ENCODE results near the gene AQP7.
A peak's percentile ranks its signal among the peaks of the same experiment; 100 is the strongest.

The AQP7 gene

DNA sequence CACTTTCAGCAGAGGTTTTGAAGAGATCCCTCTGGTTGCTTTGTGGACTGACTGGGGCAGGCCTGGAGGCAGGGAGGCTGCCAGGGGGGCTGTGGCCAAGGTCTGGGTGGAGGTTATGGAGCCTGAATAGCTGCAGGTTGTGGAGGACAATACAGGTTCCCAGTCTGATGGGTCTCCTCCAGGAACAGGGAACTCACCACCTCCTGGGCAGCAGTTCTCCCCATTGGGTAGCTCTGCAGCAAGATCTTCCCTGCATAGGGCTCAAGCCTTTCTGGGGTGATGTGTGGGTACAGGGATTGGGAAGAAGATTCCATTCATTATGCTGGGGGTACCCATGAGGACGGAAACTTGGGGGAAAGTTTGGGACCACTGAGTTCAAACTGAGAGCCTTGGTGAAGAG, 38.2 kb upstream of the AQP7 start:
- ChIA-PET POLR2A (no interaction called here), CTCF (interaction anchor here (4.1 to 6.1 kb wide), 2 partner anchors 12 to 25 kb away, joined by 18 to 55 read pairs; no protein-coding TSS in a partner anchor)
- H3K27ac ChIP-seq (ENCODE audit: extremely low read depth, low read depth, low read length), result no peak overlapping the region
- H3K4me1 ChIP-seq (ENCODE audit: control insufficient read depth, insufficient read depth, low read length), result no peaks in the 10 kb centered on the region
- no peaks in the 10 kb centered on the region for H3K36me3 ChIP-seq (ENCODE audit: control insufficient read depth in 2 of 2, insufficient read depth in 1 of 2, low read length in 2 of 2)
- H3K9me3 ChIP-seq (ENCODE audit: control insufficient read depth, insufficient read depth, low read depth, low read length), result no peaks in the 10 kb centered on the region
- TF ChIP-seq ZNF174 (tag by site-specific recombination; IDR thresholded peaks at IDR 0.05) (no peak), OSR2 (tag by site-specific recombination; IDR thresholded peaks at IDR 0.05) (no peak), TCF7L2 (IDR thresholded peaks at IDR 0.05; ENCODE audit: borderline replicate concordance, low read depth, low read length) (no peak), ZNF169 (tag by site-specific recombination; IDR thresholded peaks at IDR 0.05) (no peak), ZNF2 (tag by site-specific recombination; IDR thresholded peaks at IDR 0.05) (no peak)
- TF ChIP-seq, protein P1, sequence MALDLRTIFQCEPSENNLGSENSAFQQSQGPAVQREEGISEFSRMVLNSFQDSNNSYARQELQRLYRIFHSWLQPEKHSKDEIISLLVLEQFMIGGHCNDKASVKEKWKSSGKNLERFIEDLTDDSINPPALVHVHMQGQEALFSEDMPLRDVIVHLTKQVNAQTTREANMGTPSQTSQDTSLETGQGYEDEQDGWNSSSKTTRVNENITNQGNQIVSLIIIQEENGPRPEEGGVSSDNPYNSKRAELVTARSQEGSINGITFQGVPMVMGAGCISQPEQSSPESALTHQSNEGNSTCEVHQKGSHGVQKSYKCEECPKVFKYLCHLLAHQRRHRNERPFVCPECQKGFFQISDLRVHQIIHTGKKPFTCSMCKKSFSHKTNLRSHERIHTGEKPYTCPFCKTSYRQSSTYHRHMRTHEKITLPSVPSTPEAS (tag by site-specific recombination; IDR thresholded peaks at IDR 0.05), result no peak
- H3K4me3 ChIP-seq (ENCODE audit: low read depth, low read length), result no peak overlapping the region

DNA sequence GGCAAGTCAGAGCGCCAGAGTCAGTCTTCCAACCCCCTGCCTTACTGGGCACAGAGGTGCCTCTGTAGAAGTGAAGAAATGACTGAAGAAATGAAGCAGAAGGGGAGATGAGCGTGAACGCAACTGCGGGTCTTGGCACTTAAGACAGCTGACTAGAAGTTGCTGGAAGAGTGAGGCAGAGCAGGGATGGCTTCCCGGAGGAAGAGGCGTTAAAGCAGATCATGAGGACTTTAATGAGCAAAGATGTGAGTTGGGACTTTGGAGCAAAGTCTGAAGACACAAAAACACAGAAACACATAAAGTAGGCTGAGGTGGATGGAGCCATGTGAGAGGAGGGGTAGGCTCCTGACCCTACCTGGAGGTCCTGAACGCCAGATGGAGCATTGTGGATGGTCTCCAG, 37.8 kb upstream of the AQP7 start:
- TF ChIP-seq ZNF600 (tag by site-specific recombination; IDR thresholded peaks at IDR 0.05), result 0 out of 2 replicates have a peak, but pooled peaks have one; percentile 29
- TF ChIP-seq, protein P2, sequence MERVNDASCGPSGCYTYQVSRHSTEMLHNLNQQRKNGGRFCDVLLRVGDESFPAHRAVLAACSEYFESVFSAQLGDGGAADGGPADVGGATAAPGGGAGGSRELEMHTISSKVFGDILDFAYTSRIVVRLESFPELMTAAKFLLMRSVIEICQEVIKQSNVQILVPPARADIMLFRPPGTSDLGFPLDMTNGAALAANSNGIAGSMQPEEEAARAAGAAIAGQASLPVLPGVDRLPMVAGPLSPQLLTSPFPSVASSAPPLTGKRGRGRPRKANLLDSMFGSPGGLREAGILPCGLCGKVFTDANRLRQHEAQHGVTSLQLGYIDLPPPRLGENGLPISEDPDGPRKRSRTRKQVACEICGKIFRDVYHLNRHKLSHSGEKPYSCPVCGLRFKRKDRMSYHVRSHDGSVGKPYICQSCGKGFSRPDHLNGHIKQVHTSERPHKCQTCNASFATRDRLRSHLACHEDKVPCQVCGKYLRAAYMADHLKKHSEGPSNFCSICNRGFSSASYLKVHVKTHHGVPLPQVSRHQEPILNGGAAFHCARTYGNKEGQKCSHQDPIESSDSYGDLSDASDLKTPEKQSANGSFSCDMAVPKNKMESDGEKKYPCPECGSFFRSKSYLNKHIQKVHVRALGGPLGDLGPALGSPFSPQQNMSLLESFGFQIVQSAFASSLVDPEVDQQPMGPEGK (tag by site-specific recombination; IDR thresholded peaks at IDR 0.05), result no peak
- Histone ChIP-seq H3K27ac (ENCODE audit: extremely low read depth, low read depth, low read length) (no peak overlapping the region), H3K4me3 (ENCODE audit: low read depth, low read length) (no peak overlapping the region), H3K4me1 (ENCODE audit: control insufficient read depth, insufficient read depth, low read length) (no peaks in the 10 kb centered on the region), H3K9me3 (ENCODE audit: control insufficient read depth, insufficient read depth, low read depth, low read length) (no peaks in the 10 kb centered on the region), H3K36me3 (ENCODE audit: control insufficient read depth in 2 of 2, insufficient read depth in 1 of 2, low read length in 2 of 2) (no peaks in the 10 kb centered on the region)
- POLR2A ChIA-PET, result no interaction called here
- CTCF ChIA-PET, result interaction anchor here (4.1 to 6.1 kb wide), 2 partner anchors 12 to 25 kb away, joined by 18 to 55 read pairs; no protein-coding TSS in a partner anchor

DNA sequence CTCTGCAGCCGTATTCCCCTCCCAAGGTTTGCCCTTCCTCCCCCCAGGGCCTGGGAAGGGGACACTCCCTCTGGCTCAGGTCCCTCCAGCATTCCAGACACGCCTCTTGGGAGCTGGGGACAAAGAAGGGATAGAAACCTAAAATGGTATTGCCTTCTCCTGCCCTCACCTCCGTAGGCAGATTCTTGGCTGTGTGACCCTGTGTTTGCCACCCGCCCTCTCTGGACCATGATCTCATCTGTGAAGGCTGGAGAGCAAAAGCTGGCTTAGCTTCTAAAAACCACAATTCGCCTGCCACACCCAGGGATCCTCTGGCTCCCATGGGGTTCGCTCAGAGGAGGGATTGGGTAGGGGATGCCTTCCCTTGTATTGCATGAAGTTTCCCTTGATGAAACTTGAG, 37.4 kb upstream of the AQP7 start:
- H3K9me3 ChIP-seq (ENCODE audit: control insufficient read depth, insufficient read depth, low read depth, low read length), result no peaks in the 10 kb centered on the region
- no peaks in the 10 kb centered on the region for H3K36me3 ChIP-seq (ENCODE audit: control insufficient read depth in 2 of 2, insufficient read depth in 1 of 2, low read length in 2 of 2)
- H3K4me3 ChIP-seq (ENCODE audit: low read depth, low read length), result no peak overlapping the region
- no peaks in the 10 kb centered on the region for H3K4me1 ChIP-seq (ENCODE audit: control insufficient read depth, insufficient read depth, low read length)
- POLR2A ChIA-PET, result no interaction called here
- H3K27ac ChIP-seq (ENCODE audit: extremely low read depth, low read depth, low read length), result no peak overlapping the region
- TF ChIP-seq KLF1 (tag by site-specific recombination; IDR thresholded peaks at IDR 0.05) (0 out of 2 replicates have a peak, but pooled peaks have one; percentile 10), KLF7 (tag by site-specific recombination; IDR thresholded peaks at IDR 0.05; ENCODE audit: borderline replicate concordance) (no peak), IKZF3 (tag by site-specific recombination; IDR thresholded peaks at IDR 0.05) (no peak)
- TF ChIP-seq, protein P3, sequence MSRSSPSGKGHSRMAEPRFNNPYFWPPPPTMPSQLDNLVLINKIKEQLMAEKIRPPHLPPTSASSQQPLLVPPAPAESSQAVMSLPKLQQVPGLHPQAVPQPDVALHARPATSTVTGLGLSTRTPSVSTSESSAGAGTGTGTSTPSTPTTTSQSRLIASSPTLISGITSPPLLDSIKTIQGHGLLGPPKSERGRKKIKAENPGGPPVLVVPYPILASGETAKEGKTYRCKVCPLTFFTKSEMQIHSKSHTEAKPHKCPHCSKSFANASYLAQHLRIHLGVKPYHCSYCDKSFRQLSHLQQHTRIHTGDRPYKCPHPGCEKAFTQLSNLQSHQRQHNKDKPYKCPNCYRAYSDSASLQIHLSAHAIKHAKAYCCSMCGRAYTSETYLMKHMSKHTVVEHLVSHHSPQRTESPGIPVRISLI (tag by site-specific recombination; IDR thresholded peaks at IDR 0.05), result no peak
- CTCF ChIA-PET, result interaction anchor here (4.1 to 6.1 kb wide), 2 partner anchors 13 to 24 kb away, joined by 18 to 55 read pairs; no protein-coding TSS in a partner anchor

DNA sequence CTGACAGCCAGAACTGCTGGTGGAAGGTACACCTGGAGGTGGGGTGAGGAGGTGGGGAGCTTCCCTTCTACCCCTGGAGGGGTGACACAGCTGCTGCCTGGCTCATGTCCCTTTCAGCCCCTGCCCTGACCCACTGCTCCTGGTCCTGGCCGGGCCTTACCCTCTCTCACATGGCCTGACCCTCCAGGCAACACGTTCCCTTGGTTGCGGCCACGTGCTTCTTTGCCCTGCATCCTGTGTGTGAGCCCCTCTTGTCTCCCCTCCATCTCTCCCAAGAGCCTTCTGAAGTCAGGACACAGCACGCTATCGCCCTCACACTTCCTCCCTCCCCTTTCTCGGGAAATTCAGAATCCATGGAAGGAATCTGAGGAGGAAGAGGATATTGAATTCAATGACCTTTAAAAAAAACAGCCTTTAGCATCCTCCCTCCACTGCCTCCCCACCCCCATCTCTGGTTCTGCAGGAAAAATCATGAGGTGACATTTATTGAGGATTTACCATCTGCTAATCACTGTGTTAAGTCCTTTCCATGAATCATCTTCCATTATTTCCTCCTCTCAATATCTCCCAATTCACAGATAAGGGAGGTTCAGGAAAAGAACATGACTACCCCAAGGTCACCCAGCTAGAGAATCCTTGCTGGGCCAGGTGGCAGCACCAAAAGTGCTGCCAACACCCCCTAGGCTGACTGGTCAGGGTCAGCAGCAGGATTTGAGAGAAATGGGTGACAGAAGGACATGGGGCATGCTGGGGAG, 36.7 kb upstream of the AQP7 start:
- no peak overlapping the region for H3K4me3 ChIP-seq (ENCODE audit: low read depth, low read length)
- H3K9me3 ChIP-seq (ENCODE audit: control insufficient read depth, insufficient read depth, low read depth, low read length), result no peaks in the 10 kb centered on the region
- CTCF ChIA-PET, result interaction anchor here (0.6 to 6.1 kb wide), 5 partner anchors 9 to 36 kb away, joined by 3 to 55 read pairs (median 18); partner anchors contain the start of gene AQP3
- no peak overlapping the region for H3K27ac ChIP-seq (ENCODE audit: extremely low read depth, low read depth, low read length)
- POLR2A ChIA-PET, result interaction anchor here (0.5 kb wide), 1 partner anchor 464 kb away, joined by 3 read pairs; no protein-coding TSS in a partner anchor
- H3K4me1 ChIP-seq (ENCODE audit: control insufficient read depth, insufficient read depth, low read length), result no peaks in the 10 kb centered on the region
- no peaks in the 10 kb centered on the region for H3K36me3 ChIP-seq (ENCODE audit: control insufficient read depth in 2 of 2, insufficient read depth in 1 of 2, low read length in 2 of 2)
- TF ChIP-seq, protein P4, sequence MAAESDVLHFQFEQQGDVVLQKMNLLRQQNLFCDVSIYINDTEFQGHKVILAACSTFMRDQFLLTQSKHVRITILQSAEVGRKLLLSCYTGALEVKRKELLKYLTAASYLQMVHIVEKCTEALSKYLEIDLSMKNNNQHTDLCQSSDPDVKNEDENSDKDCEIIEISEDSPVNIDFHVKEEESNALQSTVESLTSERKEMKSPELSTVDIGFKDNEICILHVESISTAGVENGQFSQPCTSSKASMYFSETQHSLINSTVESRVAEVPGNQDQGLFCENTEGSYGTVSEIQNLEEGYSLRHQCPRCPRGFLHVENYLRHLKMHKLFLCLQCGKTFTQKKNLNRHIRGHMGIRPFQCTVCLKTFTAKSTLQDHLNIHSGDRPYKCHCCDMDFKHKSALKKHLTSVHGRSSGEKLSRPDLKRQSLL (tag by site-specific recombination; IDR thresholded peaks at IDR 0.05), result no peak
- TF ChIP-seq ZBTB7A (tag by site-specific recombination; IDR thresholded peaks at IDR 0.05; ENCODE audit: low read depth) (no peak), MZF1 (tag by site-specific recombination; IDR thresholded peaks at IDR 0.05; ENCODE audit: borderline replicate concordance) (no peak), ZNF202 (tag by site-specific recombination; IDR thresholded peaks at IDR 0.05; ENCODE audit: borderline replicate concordance) (no peak)
- TF ChIP-seq, protein P5, sequence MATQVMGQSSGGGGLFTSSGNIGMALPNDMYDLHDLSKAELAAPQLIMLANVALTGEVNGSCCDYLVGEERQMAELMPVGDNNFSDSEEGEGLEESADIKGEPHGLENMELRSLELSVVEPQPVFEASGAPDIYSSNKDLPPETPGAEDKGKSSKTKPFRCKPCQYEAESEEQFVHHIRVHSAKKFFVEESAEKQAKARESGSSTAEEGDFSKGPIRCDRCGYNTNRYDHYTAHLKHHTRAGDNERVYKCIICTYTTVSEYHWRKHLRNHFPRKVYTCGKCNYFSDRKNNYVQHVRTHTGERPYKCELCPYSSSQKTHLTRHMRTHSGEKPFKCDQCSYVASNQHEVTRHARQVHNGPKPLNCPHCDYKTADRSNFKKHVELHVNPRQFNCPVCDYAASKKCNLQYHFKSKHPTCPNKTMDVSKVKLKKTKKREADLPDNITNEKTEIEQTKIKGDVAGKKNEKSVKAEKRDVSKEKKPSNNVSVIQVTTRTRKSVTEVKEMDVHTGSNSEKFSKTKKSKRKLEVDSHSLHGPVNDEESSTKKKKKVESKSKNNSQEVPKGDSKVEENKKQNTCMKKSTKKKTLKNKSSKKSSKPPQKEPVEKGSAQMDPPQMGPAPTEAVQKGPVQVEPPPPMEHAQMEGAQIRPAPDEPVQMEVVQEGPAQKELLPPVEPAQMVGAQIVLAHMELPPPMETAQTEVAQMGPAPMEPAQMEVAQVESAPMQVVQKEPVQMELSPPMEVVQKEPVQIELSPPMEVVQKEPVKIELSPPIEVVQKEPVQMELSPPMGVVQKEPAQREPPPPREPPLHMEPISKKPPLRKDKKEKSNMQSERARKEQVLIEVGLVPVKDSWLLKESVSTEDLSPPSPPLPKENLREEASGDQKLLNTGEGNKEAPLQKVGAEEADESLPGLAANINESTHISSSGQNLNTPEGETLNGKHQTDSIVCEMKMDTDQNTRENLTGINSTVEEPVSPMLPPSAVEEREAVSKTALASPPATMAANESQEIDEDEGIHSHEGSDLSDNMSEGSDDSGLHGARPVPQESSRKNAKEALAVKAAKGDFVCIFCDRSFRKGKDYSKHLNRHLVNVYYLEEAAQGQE (tag by site-specific recombination; IDR thresholded peaks at IDR 0.05), result no peak

Data from HEK293 (cell line).